HG03108 (cell line): ENCODE data around the gene MAP3K5.
"Not testable (repeated sequence)": the region's sequence is repeated elsewhere in the genome, so short reads cannot be mapped to it uniquely, and the experiment has no call there.

ENCODE experiments used
- ATAC-seq: cut with Tn5 transposase; IDR thresholded peaks from one replicate; pipeline ENCODE4 v1.9.1; 2021; ENCODE audit warnings: moderate library complexity; ENCODE audit not compliant: unreplicated experiment

MAP3K5 gene

DNA sequence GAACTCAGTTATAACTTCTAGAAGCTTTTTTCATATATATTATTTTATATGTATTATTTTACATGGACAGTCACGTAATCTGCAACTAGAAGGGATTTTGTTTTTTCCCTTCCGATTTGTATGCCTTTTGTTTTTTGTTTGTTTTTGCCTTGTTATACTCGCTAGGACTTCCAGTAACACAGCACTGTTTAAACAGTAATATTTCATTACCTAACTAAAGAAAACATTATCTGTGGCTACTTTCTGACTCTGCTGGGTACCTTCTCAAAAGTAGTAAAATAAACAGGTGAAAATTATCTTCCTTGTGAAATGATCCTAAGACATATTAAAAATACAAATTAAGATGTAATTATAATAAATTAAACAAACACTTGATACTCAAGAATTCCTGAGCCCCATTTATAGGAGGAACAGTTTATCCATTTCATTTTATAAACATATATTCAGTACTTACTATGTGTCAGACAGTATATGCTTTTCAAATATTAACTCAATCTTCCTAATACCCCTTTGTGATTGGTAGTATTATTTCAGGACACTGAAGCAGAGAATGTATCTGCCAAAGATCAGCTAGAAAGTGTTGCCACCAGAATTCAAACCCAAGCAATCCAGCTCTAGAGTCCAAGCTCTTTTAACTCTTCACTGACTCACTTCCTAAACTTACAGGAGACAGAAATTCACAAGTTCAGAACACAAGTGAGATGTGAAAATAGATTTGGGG lies 65.3 kb downstream of the MAP3K5 start:
- ATAC-seq: no peak

DNA sequence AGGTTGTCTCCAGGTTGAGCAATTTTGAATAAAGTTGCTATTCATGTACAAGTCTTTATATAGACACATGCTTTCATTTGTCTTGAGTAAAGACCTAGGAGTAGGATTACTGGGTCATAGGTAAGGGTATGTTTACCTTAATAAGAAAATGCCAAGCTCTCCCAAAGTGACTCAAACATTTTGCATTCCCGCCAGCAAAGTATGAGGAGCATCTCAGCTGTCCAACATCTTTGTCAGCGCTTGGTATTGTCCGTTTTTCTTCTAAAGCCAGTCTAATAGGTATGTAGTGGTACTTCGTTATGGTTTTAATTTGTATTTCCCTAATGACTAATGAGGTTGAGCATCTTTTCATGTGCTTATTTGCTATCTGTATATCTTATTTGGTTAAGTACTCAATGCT lies 67.2 kb downstream of the MAP3K5 start:
- ATAC-seq: no peak

- peak; percentile 41 for ATAC-seq
Measured at GRCh38 chr6:136723780-136724179, 68.5 kb downstream of the MAP3K5 start.

DNA sequence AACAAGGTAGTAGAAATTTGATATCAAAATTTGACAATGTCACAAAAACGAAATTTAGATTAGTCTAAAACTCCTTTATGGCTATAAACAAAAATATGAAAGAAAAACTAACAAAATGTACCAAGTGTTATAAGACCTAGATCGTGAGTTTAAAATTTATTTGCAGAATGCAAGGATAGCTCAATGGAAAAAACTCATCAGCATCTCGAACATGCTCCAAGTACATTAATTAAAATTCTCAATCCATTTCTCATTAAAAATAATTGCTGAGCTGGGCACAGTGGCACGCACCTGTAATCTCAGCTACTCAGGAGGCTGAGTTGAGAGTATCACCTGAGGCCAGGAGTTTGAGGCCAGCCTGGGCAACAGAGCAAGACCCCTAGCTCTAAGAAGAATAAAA lies 70.8 kb downstream of the MAP3K5 start:
- no peak for ATAC-seq

DNA sequence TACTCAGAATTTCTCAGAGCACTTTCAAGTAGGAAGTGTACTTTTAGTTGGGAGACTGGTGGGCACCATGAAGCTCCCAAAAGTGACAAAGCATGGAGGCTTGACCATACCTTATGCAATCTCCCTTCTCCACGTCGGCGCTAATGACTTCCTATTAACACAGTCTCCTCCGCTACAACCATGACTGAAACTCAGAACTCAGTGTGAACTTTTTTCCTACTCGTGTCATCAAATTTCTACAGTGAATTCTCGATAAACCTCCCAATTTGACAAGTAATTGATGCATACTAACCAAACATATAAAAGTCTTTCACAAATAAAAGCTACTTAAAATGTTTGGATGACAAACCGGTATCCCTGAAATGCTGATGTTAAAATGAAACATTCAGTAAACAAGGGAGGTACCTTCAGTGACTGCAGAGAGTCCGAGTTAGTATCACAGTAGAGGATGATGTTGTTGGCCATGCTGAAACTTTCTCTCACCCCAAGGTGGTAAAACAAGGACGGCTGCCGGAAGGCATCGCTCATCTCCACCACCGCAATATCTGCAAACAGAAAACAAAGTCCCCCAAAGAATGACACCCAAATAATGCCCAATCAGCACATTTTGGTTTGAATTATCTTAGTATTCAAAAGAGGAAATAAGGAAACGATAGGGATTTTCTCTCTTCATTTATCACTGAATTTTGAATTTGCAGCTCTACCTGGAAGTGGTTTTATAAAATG lies 72.1 kb downstream of the MAP3K5 start:
- peak; percentile 46 for ATAC-seq

- ATAC-seq: peak; percentile 32
Measured at GRCh38 chr6:136719280-136720044, 72.8 kb downstream of the MAP3K5 start.

DNA sequence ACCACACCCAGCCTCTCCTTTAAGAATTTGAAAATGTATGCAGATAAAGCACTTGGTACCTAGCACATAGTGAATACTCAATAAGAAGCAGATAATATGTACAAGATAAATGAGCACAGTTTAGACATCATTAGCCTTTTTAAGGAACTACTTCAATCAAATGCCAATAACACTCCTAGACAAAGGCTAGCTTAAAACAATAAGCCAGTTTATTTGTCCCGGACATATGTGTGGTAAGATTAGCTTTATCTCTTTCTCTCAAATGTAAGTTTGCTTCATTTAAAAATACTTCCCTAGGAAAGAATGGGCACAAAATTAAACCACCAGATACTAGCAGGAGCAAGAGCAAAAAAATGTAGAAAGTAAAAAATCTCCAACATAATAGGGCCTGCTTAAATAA lies 73.8 kb downstream of the MAP3K5 start:
- ATAC-seq: no peak

DNA sequence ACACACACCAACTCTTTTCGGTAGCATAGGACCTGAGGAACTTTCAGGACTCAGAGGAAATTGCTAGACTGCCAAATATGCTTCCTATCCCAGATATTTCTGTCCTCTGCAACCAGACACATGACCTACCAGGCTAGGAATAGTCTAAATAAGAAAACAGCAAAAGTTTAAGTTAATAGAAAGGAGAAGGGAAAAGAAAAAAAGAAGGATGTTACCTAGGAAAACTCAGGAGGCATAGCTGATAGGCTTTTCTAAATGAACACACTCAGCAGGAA lies 74.6 kb downstream of the MAP3K5 start:
- peak; percentile 4 for ATAC-seq

DNA sequence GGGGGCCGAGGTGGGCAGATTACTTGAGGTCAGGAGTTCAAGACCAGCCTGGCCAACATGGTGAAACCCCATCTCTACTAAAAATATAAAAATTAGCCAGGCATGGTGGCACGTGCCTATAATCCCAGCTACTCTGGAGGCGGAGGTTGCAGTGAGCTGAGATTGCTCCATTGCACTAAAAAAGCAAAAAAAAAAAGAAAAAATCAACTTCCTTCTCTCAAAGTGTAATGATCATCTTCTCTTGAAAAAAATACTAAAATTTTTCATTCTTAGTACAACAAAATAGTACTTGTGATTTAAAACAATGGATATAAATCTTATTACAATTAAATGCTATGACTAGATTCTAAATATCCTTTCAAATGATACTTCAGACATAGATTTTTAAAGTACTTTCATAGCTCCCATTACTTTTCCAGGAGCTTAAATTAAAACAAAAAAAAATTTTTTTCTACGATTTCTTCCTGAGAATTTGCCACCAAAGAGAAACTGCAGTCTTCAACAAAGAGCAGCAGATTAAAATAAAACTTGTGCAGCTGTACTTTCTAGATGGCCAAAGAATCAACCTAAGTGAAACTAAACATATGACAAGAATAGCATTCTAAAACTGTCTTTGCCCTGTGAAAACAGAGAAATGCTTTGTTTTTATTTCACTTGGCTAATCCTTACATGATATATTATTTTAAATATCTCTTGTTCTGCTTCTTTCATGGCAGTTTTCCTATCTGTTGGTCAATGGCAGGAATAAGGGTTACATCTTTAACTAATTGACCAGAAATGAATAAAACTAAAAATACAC lies 75.2 kb downstream of the MAP3K5 start:
- peak; percentile 36 for ATAC-seq

- ATAC-seq: not testable (repeated sequence)
Measured at GRCh38 chr6:136712642-136713041, 79.6 kb downstream of the MAP3K5 start.

DNA sequence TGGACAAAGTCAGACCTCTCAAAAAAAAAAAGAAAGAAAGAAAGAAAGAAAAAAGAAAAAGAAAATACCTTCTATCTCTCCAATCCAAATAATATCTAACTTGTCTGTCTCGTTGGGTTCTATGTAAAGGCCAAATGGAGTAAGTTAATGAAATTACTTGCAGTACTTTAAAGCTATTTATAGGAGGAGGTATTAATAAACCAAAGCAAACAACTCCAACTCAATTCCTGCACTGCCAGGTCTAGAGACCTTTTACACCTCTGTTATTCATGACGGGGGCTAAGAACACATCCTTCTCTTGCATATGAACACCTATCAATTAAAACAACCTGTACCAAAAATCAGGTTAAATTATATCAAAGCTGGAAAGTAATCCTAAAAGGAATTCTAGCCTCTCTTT lies 80.6 kb downstream of the MAP3K5 start:
- ATAC-seq: no peak

DNA sequence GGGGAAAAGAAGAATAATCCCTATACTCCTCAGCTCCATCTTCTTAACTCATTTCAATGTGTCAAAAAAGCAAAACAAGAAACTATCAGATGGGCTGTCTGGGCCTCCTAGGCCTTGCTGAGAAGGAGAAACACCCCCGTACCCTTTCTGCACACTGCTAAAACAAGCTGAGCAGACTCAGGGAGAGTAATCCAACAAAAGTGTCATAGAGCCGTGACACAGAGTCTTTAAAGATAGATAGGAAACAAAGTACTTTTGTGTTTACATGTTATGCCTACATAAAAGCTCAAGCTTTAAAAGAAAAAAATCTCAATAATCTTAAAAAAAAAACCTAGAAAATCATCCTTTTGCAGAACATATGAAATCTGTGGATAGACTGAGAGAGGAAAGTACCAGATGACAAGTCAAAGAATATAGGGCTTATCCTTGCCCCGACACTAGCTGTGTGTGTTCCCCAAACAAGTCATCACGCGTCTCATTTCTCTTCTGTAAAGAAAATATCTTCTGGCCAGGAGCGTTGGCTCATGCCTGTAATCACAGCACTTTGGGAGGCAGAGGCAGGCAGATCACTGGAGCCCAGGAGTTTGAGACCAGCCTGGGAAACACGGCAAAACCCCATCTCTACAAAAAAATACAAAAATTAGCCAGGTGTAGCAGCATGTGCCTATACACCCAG lies 81.3 kb downstream of the MAP3K5 start:
- ATAC-seq: no peak

DNA sequence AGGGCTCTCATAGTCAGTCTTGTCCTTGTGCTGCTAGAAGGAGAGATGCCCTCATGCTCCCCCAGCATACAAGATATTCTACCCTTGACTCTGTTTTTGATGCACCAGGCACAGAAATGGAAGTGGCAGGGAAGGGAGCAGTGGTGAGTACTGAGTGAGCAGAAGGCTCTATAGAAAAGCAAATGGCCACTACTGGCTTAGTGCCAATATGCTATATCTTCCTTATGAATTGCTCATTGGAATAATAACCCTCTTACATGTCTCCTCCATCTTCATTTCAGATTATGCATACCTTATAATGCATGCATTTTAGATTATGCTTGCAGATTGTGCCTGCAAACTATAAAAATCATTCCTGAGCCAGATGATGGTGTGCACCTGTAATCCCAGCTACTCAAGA lies 82.8 kb downstream of the MAP3K5 start:
- no peak for ATAC-seq

DNA sequence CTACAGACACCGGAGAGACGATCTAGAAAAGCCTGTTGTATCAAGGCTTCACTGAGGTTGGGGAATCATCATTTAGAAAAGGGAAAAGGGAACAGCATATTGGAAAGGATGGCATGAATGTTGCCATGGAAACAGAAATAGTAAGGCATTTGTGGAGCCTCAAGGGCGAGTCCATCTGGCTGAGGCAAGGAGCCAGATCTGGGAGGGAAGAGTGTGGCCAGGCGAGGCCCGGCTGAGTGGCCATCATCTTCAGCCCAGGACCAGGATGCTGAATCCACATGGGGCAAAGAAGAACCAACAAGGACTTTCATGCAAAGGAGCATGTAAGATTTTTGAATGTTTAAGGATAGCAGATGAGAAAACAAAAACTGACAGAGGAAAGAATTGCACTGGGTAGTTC lies 85.8 kb downstream of the MAP3K5 start:
- ATAC-seq: no peak

GRCh38 chr6:136703331-136703865 lies 88.9 kb downstream of the MAP3K5 start:
- no peak for ATAC-seq

GRCh38 chr6:136701045-136701444 lies 91.2 kb downstream of the MAP3K5 start:
- no peak for ATAC-seq

DNA sequence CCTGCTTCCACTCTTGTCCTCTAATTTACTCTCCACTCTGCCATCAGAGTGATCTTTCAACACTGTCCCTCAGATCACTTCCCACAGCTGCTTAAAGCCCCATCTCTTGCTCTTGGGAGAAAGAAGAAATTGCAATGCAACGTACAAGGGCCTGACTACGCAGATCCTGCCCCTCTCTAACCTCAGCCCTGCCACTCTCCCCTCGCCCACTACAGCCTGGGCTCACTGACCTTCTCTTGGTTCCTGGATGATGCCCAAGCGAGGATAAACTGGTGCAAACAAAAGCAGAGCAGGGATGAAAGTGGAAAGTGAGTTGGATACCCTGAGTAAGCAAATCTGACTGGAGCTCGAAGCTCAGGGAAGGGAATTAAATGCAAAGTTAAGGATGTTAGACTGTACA lies 92.9 kb downstream of the MAP3K5 start:
- ATAC-seq: no peak

DNA sequence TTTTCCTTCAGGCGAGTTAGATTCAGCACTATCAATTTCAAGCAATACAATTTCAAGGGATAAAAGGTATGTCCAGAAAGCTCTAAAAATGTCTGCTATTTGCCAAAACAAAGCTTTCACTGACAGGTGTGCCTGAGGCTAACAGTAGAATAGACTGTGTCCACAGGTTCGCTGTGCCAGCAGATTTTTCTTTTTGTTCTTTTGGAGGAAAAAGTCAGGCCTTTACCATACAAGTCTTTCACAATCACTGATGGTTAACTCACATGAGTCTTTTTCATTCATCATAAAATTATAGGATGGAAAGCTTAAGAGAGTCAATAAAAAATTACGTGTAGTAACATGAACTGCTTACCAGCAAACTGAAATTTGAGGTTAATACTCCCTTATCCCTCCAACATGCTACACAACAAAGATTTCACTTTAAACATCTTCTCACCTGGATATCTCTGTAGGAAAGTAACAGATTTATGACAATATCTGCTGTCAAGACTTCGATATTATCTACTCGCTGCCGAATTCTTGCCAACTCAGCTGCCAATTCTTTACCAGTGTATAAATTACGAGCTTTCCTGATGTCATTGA lies 95.4 kb downstream of the MAP3K5 start:
- ATAC-seq: no peak

GRCh38 chr6:136696238-136696637 lies 96.0 kb downstream of the MAP3K5 start:
- no peak for ATAC-seq

- ATAC-seq: no peak
Measured at GRCh38 chr6:136695412-136695811, 96.9 kb downstream of the MAP3K5 start.
